Heart right ventricle (tissue), 16 donors: ENCODE results near the gene RANBP9. TPM values are rescaled to one million over a fixed set of nuclear protein-coding genes. Genes with fewer than 3 reads are reported as not detected.

ENCODE experiments used
- ATAC-seq, 8 donors: fragments of 200-7000 bp; cut with Tn5 transposase; one replicate each; pipeline ENCODE4 v1.9.1; 2020; ENCODE audit warnings: mild to moderate bottlenecking in 8 of 8, moderate library complexity in 8 of 8, moderate number of reproducible peaks in 1 of 8
- DNase-seq, 2 donors: peaks; one replicate each; pipeline ENCODE4 v3.0.0-alpha.2; 2020
- H3K27ac ChIP-seq, 10 donors: fragments of 200-600 bp; sonication (generic) in 2 of 10; one replicate each; pipeline versions ENCODE4 v1.5.0 to v1.8.0; 2020 to 2022; ENCODE audit warnings: mild to moderate bottlenecking in 3 of 10
- H3K27me3 ChIP-seq, 7 donors: fragments of 200-600 bp; one replicate each; pipeline ENCODE4 v1.8.0; 2021 to 2022; ENCODE audit warnings: mild to moderate bottlenecking in 2 of 7
- H3K36me3 ChIP-seq, 9 donors: fragments of 200-600 bp; sonication (generic) in 1 of 9; one replicate each; pipeline versions ENCODE4 v1.5.0 to v1.8.0; 2020 to 2022; ENCODE audit warnings: mild to moderate bottlenecking in 2 of 9
- H3K4me1 ChIP-seq, 9 donors: fragments of 200-600 bp; sonication (generic) in 1 of 9; one replicate each; pipeline versions ENCODE4 v1.5.0 to v1.8.0; 2020 to 2022; ENCODE audit warnings: mild to moderate bottlenecking in 4 of 9
- H3K4me3 ChIP-seq, 10 donors: fragments of 200-600 bp; sonication (generic) in 2 of 10; one replicate each; pipeline versions ENCODE4 v1.5.0 to v1.8.0; 2020 to 2022; ENCODE audit warnings: mild to moderate bottlenecking in 7 of 10, moderate library complexity in 2 of 10
- H3K9me3 ChIP-seq, 11 donors: fragments of 200-600 bp in 10 of 11; sonication (generic) in 2 of 11; one replicate each; pipeline versions ENCODE4 v1.5.0 to v1.8.0; 2013 to 2022; ENCODE audit warnings: mild to moderate bottlenecking in 2 of 11, control low read depth in 1 of 11, moderate library complexity in 1 of 11
- CTCF ChIP-seq, 9 donors: fragments of 200-600 bp; sonication (generic) in 2 of 9; IDR thresholded peaks; one replicate each; pipeline versions ENCODE4 v1.5.0 to v1.8.0; 2021 to 2022; ENCODE audit warnings: antibody characterized with exemption in 9 of 9, mild to moderate bottlenecking in 5 of 9, moderate library complexity in 1 of 9
- WGBS, 2 donors: extraction: QIAGEN DNeasy Blood & Tissue Kit; methylation state at CpG; one replicate each; pipeline ENCODE4 v1.1.7; 2013; ENCODE audit warnings: inconsistent platforms in 1 of 2; 5-methylcytosine and 5-hydroxymethylcytosine counted together
- intact Hi-C, 10 donors: fragments of 100-400 bp; cut with DNase I; formaldehyde crosslinking; loops; one replicate each; pipeline versions ENCODE4 v1.11.1 to v1.14.2; 2022
- polyA plus RNA-seq, 2 donors: library from polyadenylated mRNA; stranded (reverse); fragments of 200-250 nt; gene quantifications; one replicate each; pipeline ENCODE4 v1.2.3, GENCODE V29; 2013
- total RNA-seq, 10 donors: library from RNA; stranded (reverse); fragmentation: NEBNext Ultra II Directional in 3 of 10; extraction: Animal tissue kit (Norgen Biotek cat#: 25700) in 3 of 10; gene quantifications; one replicate each; pipeline versions ENCODE4 v1.2.1 to v1.2.4, GENCODE V29; 2021 to 2023
- donor health status: Arrhythmogenic right ventricular cardiomyopathy.
- donor health status: ischemic (EF 13 %, LVEDD 7.1; RV severe dilation, severe dysfunction).
- donor health status: healthy with polysubstance abuse.
- donor health status: DM: no; HTN: yes; CAD: no.
- donor health status: DM: no; HTN: no; CAD: no.
- donor health status: ischemic (EF 25% LVEDD 6.9; RV normal size, moderate dysfunction).
- donor health status: ischemic (EF 25% LVEDD 5.7; RV mildly dilated, moderate dysfunction).
- donor health status: healthy.
- donor health status: DM: yes; HTN: yes; CAD: no.
- donor health status: Ischemic cardiomyopathy.
- donor health status: ischemic (EF 35%, LVEDD 5.7; RV mildly dilated, moderate dysfunction).
- donor health status: nonischemic (EF 11% LVEDD 7.7; RV severe dilation, severe dysfunction).
- donor health status: DM: yes; HTN: yes; CAD: no.
- donor health status: PGD.
- donor health status: ischemic (EF 29% LVEDD 5.4; RV normal size, mild dysfunction).
- donor health status: nonischemic (EF 23%, LVEDD 6.1; RV moderate dilation, normal function).

Gene RANBP9
- total and polyA plus RNA-seq, 12 donors = 10.0 to 41.6 (median 33.8) TPM

GRCh38 chr6:13694562-13694961, 17.1 kb downstream of the RANBP9 start:
- H3K4me1 ChIP-seq = peaks cover 2 to 64% (median 51%) of the 10 kb centered on the region in 9 donors
- no peak for DNase-seq
- no peak overlapping the region for H3K4me3 ChIP-seq
- H3K9me3 ChIP-seq = no peaks in the 10 kb centered on the region
- peak overlapping the region in 1 of 10 donors; percentile 59 for H3K27ac ChIP-seq
- peak in 1 of 8 donors; percentile 39 for ATAC-seq
- peaks cover 0 to 13% (median 0%) of the 10 kb centered on the region in 9 donors for H3K36me3 ChIP-seq
- no peak for TF ChIP-seq CTCF (IDR thresholded peaks at IDR 0.05)
- H3K27me3 ChIP-seq = no peaks in the 10 kb centered on the region
- intact Hi-C loops = no loop called here
- WGBS, 2 donors = 59 to 65% methylated on average over 4 of the region's 4 CpGs

- Histone ChIP-seq H3K36me3 (peaks cover 0 to 8% (median 0%) of the 10 kb centered on the region in 9 donors), H3K4me3 (no peak overlapping the region), H3K27me3 (no peaks in the 10 kb centered on the region), H3K4me1 (peaks cover 0 to 50% (median 33%) of the 10 kb centered on the region in 9 donors), H3K9me3 (no peaks in the 10 kb centered on the region), H3K27ac (no peak overlapping the region)
- TF ChIP-seq CTCF (IDR thresholded peaks at IDR 0.05) = no peak
- no peak for DNase-seq
- no peak for ATAC-seq
- WGBS, 2 donors = 95 to 96% methylated on average over 5 of the region's 5 CpGs
- intact Hi-C loops = loop anchor here in 1 of 10 donors (5.0 kb wide), 1 partner anchor 57 kb away; no protein-coding TSS in a partner anchor
Measured at GRCh38 chr6:13689511-13690256, 22.0 kb downstream of the RANBP9 start.

GRCh38 chr6:13688692-13689196, 22.9 kb downstream of the RANBP9 start:
- WGBS, 2 donors = 99% methylated on average over 5 of the region's 5 CpGs
- intact Hi-C loops = loop anchor here in 1 of 10 donors (5.0 kb wide), 1 partner anchor 56 kb away; no protein-coding TSS in a partner anchor

More at GRCh38 chr6:13688692-13689196, 22.9 kb downstream of the RANBP9 start:
- Histone ChIP-seq H3K27me3 (no peaks in the 10 kb centered on the region), H3K4me3 (no peak overlapping the region), H3K9me3 (no peaks in the 10 kb centered on the region), H3K27ac (no peak overlapping the region), H3K4me1 (peaks cover 0 to 45% (median 32%) of the 10 kb centered on the region in 9 donors), H3K36me3 (peaks cover 0 to 9% (median 0%) of the 10 kb centered on the region in 9 donors)
- no peak for TF ChIP-seq CTCF (IDR thresholded peaks at IDR 0.05)
- DNase-seq (no peak), ATAC-seq (no peak)
